H1 (cell line): ENCODE data around the gene FGF3. TPM values are rescaled to one million over a fixed set of nuclear protein-coding genes. Genes with fewer than 3 reads are reported as not detected.

Source experiments
- CTCF ChIA-PET: fragments of 300-600 bp; sonication (Branson Sonifier 250); formaldehyde crosslinking; loops from one replicate; lab custom pipeline; 2021; ENCODE audit not compliant: partially characterized antibody; lab: Charles Lee
- POLR2A ChIA-PET: fragments of 300-600 bp; sonication (Branson Sonifier 250); formaldehyde crosslinking; loops from one replicate; lab custom pipeline; 2021; ENCODE audit warnings: inconsistent platforms; ENCODE audit not compliant: partially characterized antibody; lab: Charles Lee
- DNase-seq, 2 experiments: peaks; one replicate each; pipeline versions ENCODE4 v3.0.0 to v3.0.0-alpha.2; 2010 to 2022; ENCODE audit warnings: low spot score in 2 of 2, low read depth in 1 of 2, mixed read lengths in 1 of 2
- FAIRE-seq: peaks from 2 replicates; lab custom pipeline; 2011; peaks lifted over from hg19 to GRCh38; lab: Jason Lieb, UNC
- H2AFZ ChIP-seq: 2 replicates; pipeline ENCODE4 v1.8.1; 2012; ENCODE audit warnings: low read length, inconsistent platforms
- H2AK5ac ChIP-seq: 2 replicates; pipeline ENCODE4 v1.6.1; 2013; ENCODE audit warnings: low read depth, low read length
- H2BK120ac ChIP-seq: replicated peaks from 2 replicates; pipeline ENCODE3; 2013; ENCODE audit warnings: low read depth, low read length, inconsistent platforms
- H2BK12ac ChIP-seq: 2 replicates; pipeline ENCODE4 v1.6.1; 2013; ENCODE audit warnings: low read depth, low read length
- H2BK15ac ChIP-seq: 2 replicates; pipeline ENCODE4 v1.6.1; 2013; ENCODE audit warnings: low read length
- H2BK20ac ChIP-seq: 2 replicates; pipeline ENCODE4 v1.6.1; 2013; ENCODE audit warnings: low read length
- H2BK5ac ChIP-seq: 2 replicates; pipeline ENCODE4 v1.6.1; 2013; ENCODE audit warnings: low read depth, low read length
- H3K14ac ChIP-seq: 2 replicates; pipeline ENCODE4 v1.6.1; 2013; ENCODE audit warnings: inconsistent platforms; ENCODE audit not compliant: insufficient read length
- H3K18ac ChIP-seq: 2 replicates; pipeline ENCODE4 v1.6.1; 2013; ENCODE audit warnings: low read length; ENCODE audit errors: extremely low read depth
- H3K23ac ChIP-seq: 2 replicates; pipeline ENCODE4 v1.6.1; 2013; ENCODE audit warnings: inconsistent platforms; ENCODE audit not compliant: insufficient read length
- H3K23me2 ChIP-seq: 2 replicates; pipeline ENCODE4 v1.6.1; 2013; ENCODE audit warnings: low read depth, low read length
- H3K27ac ChIP-seq: 2 replicates; pipeline ENCODE4 v1.6.1; 2011; ENCODE audit warnings: low read depth, low read length, inconsistent platforms
- H3K27me3 ChIP-seq, 4 experiments: replicated peaks in 1 of 4; 1 replicate in 1 of 4; 2 replicates in 3 of 4; pipeline versions ENCODE4 v1.6.1 to v1.8.1; 2011 to 2013; ENCODE audit warnings: low read length in 3 of 4, mild to moderate bottlenecking in 3 of 4, inconsistent platforms in 2 of 4, mixed read lengths in 2 of 4, moderate library complexity in 1 of 4; ENCODE audit not compliant: control insufficient read depth in 3 of 4, insufficient read depth in 3 of 4; ENCODE audit errors: extremely low read depth in 1 of 4
- H3K36me3 ChIP-seq, 4 experiments: 2 replicates each; pipeline versions ENCODE4 v1.6.1 to v1.8.1; 2011 to 2013; ENCODE audit warnings: mild to moderate bottlenecking in 4 of 4, low read length in 3 of 4, moderate library complexity in 2 of 4, control low read depth in 1 of 4, inconsistent platforms in 1 of 4; ENCODE audit not compliant: insufficient read depth in 4 of 4, control insufficient read depth in 2 of 4
- H3K4ac ChIP-seq: replicated peaks from 2 replicates; pipeline ENCODE3; 2013; ENCODE audit warnings: low read length, low read depth, mixed read lengths, inconsistent platforms; ENCODE audit not compliant: insufficient read length
- H3K4me1 ChIP-seq, 4 experiments: replicated peaks in 1 of 4; 1 replicate in 1 of 4; 2 replicates in 3 of 4; pipeline versions ENCODE4 v1.6.1 to v1.8.1; 2011 to 2013; ENCODE audit warnings: low read length in 3 of 4, inconsistent platforms in 2 of 4, mixed read lengths in 1 of 4; ENCODE audit not compliant: insufficient read depth in 4 of 4, control insufficient read depth in 3 of 4
- H3K4me2 ChIP-seq, 2 experiments: 2 replicates each; pipeline versions ENCODE4 v1.6.1 to v1.8.1; 2011 to 2013; ENCODE audit warnings: low read depth in 2 of 2, low read length in 2 of 2, control low read depth in 1 of 2, inconsistent platforms in 1 of 2, mild to moderate bottlenecking in 1 of 2; ENCODE audit not compliant: insufficient read depth in 1 of 2
- H3K4me3 ChIP-seq, 4 experiments: fragments of 200-600, 300-600 bp in 1 of 4; sonication (generic), shearing (Covaris generic), sonication (Bioruptor Twin) in 1 of 4; 2 replicates each; pipeline versions ENCODE4 v1.5.1 to v1.8.1; 2011 to 2016; ENCODE audit warnings: low read length in 4 of 4, low read depth in 3 of 4, control low read depth in 2 of 4, inconsistent platforms in 2 of 4, mild to moderate bottlenecking in 2 of 4, mixed read lengths in 1 of 4, moderate library complexity in 1 of 4; ENCODE audit not compliant: insufficient read depth in 2 of 4; ENCODE audit errors: extremely low read depth in 1 of 4
- H3K56ac ChIP-seq: replicated peaks from 2 replicates; pipeline ENCODE3; 2013; ENCODE audit warnings: low read depth, mild to moderate bottlenecking, mixed read lengths, low read length, inconsistent platforms; ENCODE audit not compliant: insufficient read length
- H3K79me1 ChIP-seq: 2 replicates; pipeline ENCODE4 v1.6.1; 2013; ENCODE audit warnings: low read depth, low read length, control low read depth
- H3K79me2 ChIP-seq, 2 experiments: 2 replicates each; pipeline versions ENCODE4 v1.6.1 to v1.8.1; 2012 to 2013; ENCODE audit warnings: low read length in 2 of 2, mild to moderate bottlenecking in 2 of 2, inconsistent platforms in 1 of 2; ENCODE audit not compliant: insufficient read depth in 2 of 2, control insufficient read depth in 1 of 2
- H3K9ac ChIP-seq, 4 experiments: replicated peaks in 1 of 4; 1 replicate in 1 of 4; 2 replicates in 3 of 4; pipeline versions ENCODE4 v1.6.1 to v1.8.1; 2011 to 2013; ENCODE audit warnings: low read depth in 3 of 4, low read length in 3 of 4, control low read depth in 2 of 4, mild to moderate bottlenecking in 2 of 4, moderate library complexity in 2 of 4, inconsistent platforms in 1 of 4; ENCODE audit errors: extremely low read depth in 1 of 4
- H3K9me3 ChIP-seq, 2 experiments: 2 replicates each; pipeline versions ENCODE4 v1.6.1 to v1.8.1; 2012 to 2013; ENCODE audit warnings: mild to moderate bottlenecking in 2 of 2, moderate library complexity in 2 of 2, control low read depth in 1 of 2, inconsistent platforms in 1 of 2, low read depth in 1 of 2, low read length in 1 of 2, mixed read lengths in 1 of 2; ENCODE audit not compliant: insufficient read depth in 2 of 2
- H4K20me1 ChIP-seq, 2 experiments: replicated peaks in 1 of 2; 2 replicates each; pipeline versions ENCODE3 to v1.8.1; 2011 to 2013; ENCODE audit warnings: inconsistent platforms in 2 of 2, low read length in 2 of 2, mild to moderate bottlenecking in 1 of 2; ENCODE audit not compliant: insufficient read depth in 2 of 2, control insufficient read depth in 1 of 2
- H4K5ac ChIP-seq: 2 replicates; pipeline ENCODE4 v1.6.1; 2013; ENCODE audit warnings: low read length, low read depth, mixed read lengths, inconsistent platforms; ENCODE audit not compliant: insufficient read length
- H4K8ac ChIP-seq: 2 replicates; pipeline ENCODE4 v1.8.0; 2013; ENCODE audit warnings: mild to moderate bottlenecking, moderate library complexity, low read length, inconsistent platforms; ENCODE audit not compliant: insufficient read depth; ENCODE audit errors: extremely low read depth
- H4K91ac ChIP-seq: replicated peaks from 2 replicates; pipeline ENCODE3; 2013; ENCODE audit warnings: low read length, mixed read lengths, inconsistent platforms; ENCODE audit not compliant: insufficient read length
- CBX5 ChIP-seq: fragments of 300-800, 300-1000 bp; sonication (generic); IDR thresholded peaks from 2 replicates; pipeline ENCODE4 v1.7.1; 2016; ENCODE audit warnings: antibody characterized with exemption, low read length, low read depth
- CEBPB ChIP-seq: IDR thresholded peaks from 2 replicates; pipeline ENCODE4 v1.6.1; 2012; ENCODE audit warnings: low read depth, low read length
- MAFK ChIP-seq: IDR thresholded peaks from 2 replicates; pipeline ENCODE4 v1.6.1; 2012; ENCODE audit warnings: low read depth, mild to moderate bottlenecking, improper control_type of control experiment, low read length
- POLR2A ChIP-seq, 2 experiments: IDR thresholded peaks; 1 replicate in 1 of 2; 2 replicates in 1 of 2; pipeline ENCODE4 v1.6.1; 2011; ENCODE audit warnings: low read depth in 2 of 2, low read length in 2 of 2, mild to moderate bottlenecking in 2 of 2; ENCODE audit errors: control extremely low read depth in 1 of 2
- SIRT6 ChIP-seq: IDR thresholded peaks from one replicate; pipeline ENCODE4 v1.7.1; 2012; ENCODE audit warnings: low read length, inconsistent platforms
- SP1 ChIP-seq: IDR thresholded peaks from 2 replicates; pipeline ENCODE4 v1.6.1; 2011; ENCODE audit warnings: low read depth, low read length
- SP4 ChIP-seq: IDR thresholded peaks from 2 replicates; pipeline ENCODE4 v1.6.1; 2012; ENCODE audit warnings: low read length, inconsistent platforms
- SRF ChIP-seq: IDR thresholded peaks from 2 replicates; pipeline ENCODE4 v1.6.1; 2011; ENCODE audit warnings: mild to moderate bottlenecking, low read depth, low read length, moderate library complexity
- TAF1 ChIP-seq: IDR thresholded peaks from 2 replicates; pipeline ENCODE4 v1.6.1; 2011; ENCODE audit warnings: mild to moderate bottlenecking, low read depth, low read length
- TBP ChIP-seq: IDR thresholded peaks from 2 replicates; pipeline ENCODE4 v1.6.1; 2011; ENCODE audit warnings: low read depth, low read length, improper control_type of control experiment
- ZNF274 ChIP-seq: IDR thresholded peaks from 2 replicates; pipeline ENCODE4 v1.7.0; 2012; ENCODE audit warnings: low read length, borderline replicate concordance; ENCODE audit errors: extremely low read depth
- WGBS, 2 experiments: shearing (Covaris generic) in 1 of 2; methylation state at CpG; one replicate each; pipeline versions ENCODE4 v1.1.6 to v1.1.7; 2013 to 2015; ENCODE audit warnings: low lambda C conversion rate in 2 of 2, mixed read lengths in 2 of 2, inconsistent platforms in 1 of 2, low coverage in 1 of 2, missing lambda C conversion rate in 1 of 2; ENCODE audit not compliant: insufficient replicate concordance in 2 of 2, insufficient coverage in 1 of 2, insufficient read length in 1 of 2; ENCODE audit errors: extremely low coverage in 1 of 2, missing lambda C conversion rate in 1 of 2; 5-methylcytosine and 5-hydroxymethylcytosine counted together
- polyA plus RNA-seq, 7 experiments: library from polyadenylated mRNA; depleted of rRNA in 3 of 7; stranded (reverse) in 5 of 7; unstranded in 2 of 7; fragments of >200 nt in 5 of 7; fragments of 200-250 nt in 2 of 7; gene quantifications; 1 replicate in 5 of 7; 2 replicates in 1 of 7; 4 replicates in 1 of 7; pipeline versions ENCODE4 v1.2.1 to v1.2.3, GENCODE V29; 2011 to 2013; ENCODE audit warnings: missing spikeins in 2 of 7, mixed read lengths in 2 of 7
- total RNA-seq: library from RNA; stranded (reverse); fragmentation: NEBNext Ultra II Directional; extraction: Animal tissue kit (Norgen Biotek cat#: 25700); gene quantifications from 2 replicates; pipeline ENCODE4 v1.2.1, GENCODE V29; 2021
- TF ChIP-seq, protein P1 (sequence below), 3 experiments: IDR thresholded peaks; 1 replicate in 2 of 3; 2 replicates in 1 of 3; pipeline versions ENCODE4 v1.5.1 to v1.6.1; 2011; ENCODE audit warnings: low read length in 3 of 3, mild to moderate bottlenecking in 3 of 3, inconsistent platforms in 2 of 3, low read depth in 1 of 3, moderate library complexity in 1 of 3; ENCODE audit not compliant: insufficient read depth in 1 of 3; ENCODE audit errors: control extremely low read depth in 1 of 3

Gene FGF3
- total and polyA plus RNA-seq, 2 of the 8 experiments (the other 6 are each of a cell fraction or from before 2014, with no cell fraction given) = not detected

DNA sequence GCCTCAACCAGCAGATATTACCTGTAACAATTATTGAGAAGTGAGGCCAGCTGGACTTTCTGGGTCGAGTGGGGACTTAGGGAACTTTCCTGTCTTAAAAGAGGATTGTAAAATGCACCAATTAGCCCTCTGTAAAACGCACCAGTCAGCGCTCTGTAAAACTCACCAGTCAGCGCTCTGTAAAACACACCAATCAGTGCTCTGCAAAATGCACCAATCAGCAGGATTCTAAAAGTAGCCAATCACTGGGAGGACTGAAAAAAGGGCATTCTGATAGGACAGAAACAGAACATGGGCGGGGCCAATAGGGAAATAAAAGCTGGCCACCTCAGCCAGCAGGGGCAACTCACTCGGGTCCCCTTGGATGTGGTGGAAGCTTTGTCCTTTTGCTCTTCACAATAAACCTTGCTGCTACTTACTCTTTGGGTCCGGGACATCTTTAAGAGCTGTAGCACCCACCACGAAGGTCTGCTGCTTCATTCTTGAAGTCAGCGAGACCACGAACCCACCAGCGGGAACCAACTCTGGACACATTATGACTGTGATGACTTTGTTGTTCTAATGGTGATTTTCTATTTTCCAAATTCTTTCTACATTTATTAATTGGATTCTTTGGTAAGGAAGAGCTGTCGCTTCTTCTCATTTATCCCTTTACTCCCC lies 40.2 kb upstream of the FGF3 start:
- Histone ChIP-seq H4K91ac (no peak overlapping the region), H3K27me3 (0 out of 7 replicates have a peak, but pooled peaks cover 0 to 2% (median 0%) of the 10 kb centered on the region in 4 experiments), H3K79me1 (no peaks in the 10 kb centered on the region), H4K8ac (no peak overlapping the region), H3K14ac (no peak overlapping the region), H3K9me3 (no peaks in the 10 kb centered on the region), H3K27ac (no peak overlapping the region), H2BK120ac (no peak overlapping the region), H3K4me1 (no peaks in the 10 kb centered on the region), H3K9ac (no peak overlapping the region), H2BK20ac (no peak overlapping the region), H2BK5ac (no peak overlapping the region), H3K4ac (no peak overlapping the region), H3K56ac (no peak overlapping the region), H2AK5ac (no peak overlapping the region), H4K5ac (no peak overlapping the region), H3K18ac (no peak overlapping the region), H2BK15ac (no peak overlapping the region), H3K23ac (no peak overlapping the region), H3K4me2 (no peak overlapping the region), H3K23me2 (no peaks in the 10 kb centered on the region), H4K20me1 (no peaks in the 10 kb centered on the region), H3K79me2 (no peaks in the 10 kb centered on the region), H2BK12ac (no peak overlapping the region), H2AFZ (no peak overlapping the region), H3K4me3 (no peak overlapping the region), H3K36me3 (no peaks in the 10 kb centered on the region)
- DNase-seq (no peak), FAIRE-seq (no peak)
- WGBS, 2 experiments = 85% methylated on average over 12 of the region's 12 CpGs; no CpG with 5 or more reads in 1 of the 2 experiments
- ChIA-PET CTCF (interaction anchor here (0.7 to 2.0 kb wide), 8 partner anchors 8 to 141 kb away, joined by 3 to 6 read pairs (median 4); no protein-coding TSS in a partner anchor), POLR2A (interaction anchor here (1.2 kb wide), 1 partner anchor 19 kb away, joined by 4 read pairs; no protein-coding TSS in a partner anchor)
- TF ChIP-seq SP1 (peak; percentile 27; the same call in 1 of the 2 replicates), SIRT6 (no peak), ZNF274 (no peak), MAFK (peak; percentile 45; the same call in 1 of the 2 replicates), TBP (peak; percentile 42; the same call in 1 of the 2 replicates), SP4 (no peak), SRF (no peak), CBX5 (no peak), CEBPB (no peak), TAF1 (no peak), POLR2A (IDR thresholded peaks at IDR 0.05; ENCODE audit: control extremely low read depth in 1 of 2, low read depth in 2 of 2, low read length in 2 of 2) (no peak)
- TF ChIP-seq, protein P1, sequence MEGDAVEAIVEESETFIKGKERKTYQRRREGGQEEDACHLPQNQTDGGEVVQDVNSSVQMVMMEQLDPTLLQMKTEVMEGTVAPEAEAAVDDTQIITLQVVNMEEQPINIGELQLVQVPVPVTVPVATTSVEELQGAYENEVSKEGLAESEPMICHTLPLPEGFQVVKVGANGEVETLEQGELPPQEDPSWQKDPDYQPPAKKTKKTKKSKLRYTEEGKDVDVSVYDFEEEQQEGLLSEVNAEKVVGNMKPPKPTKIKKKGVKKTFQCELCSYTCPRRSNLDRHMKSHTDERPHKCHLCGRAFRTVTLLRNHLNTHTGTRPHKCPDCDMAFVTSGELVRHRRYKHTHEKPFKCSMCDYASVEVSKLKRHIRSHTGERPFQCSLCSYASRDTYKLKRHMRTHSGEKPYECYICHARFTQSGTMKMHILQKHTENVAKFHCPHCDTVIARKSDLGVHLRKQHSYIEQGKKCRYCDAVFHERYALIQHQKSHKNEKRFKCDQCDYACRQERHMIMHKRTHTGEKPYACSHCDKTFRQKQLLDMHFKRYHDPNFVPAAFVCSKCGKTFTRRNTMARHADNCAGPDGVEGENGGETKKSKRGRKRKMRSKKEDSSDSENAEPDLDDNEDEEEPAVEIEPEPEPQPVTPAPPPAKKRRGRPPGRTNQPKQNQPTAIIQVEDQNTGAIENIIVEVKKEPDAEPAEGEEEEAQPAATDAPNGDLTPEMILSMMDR (IDR thresholded peaks at IDR 0.05; ENCODE audit: control extremely low read depth in 1 of 3, insufficient read depth in 1 of 3, low read depth in 1 of 3, low read length in 3 of 3) = no peak
